MM.1S (cell line): ENCODE results near the gene RBMXL2.

ENCODE experiments used
- DNase-seq: peaks from one replicate; pipeline ENCODE4 v3.0.0-alpha.2; 2015
- H2AFZ ChIP-seq: fragments of 300-600 bp; sonication (generic); 2 replicates; pipeline ENCODE4 v1.6.0; 2016; ENCODE audit warnings: antibody characterized with exemption, low read length
- H3F3A ChIP-seq: fragments of 300-600 bp; sonication (generic); 2 replicates; pipeline ENCODE4 v1.6.1; 2016; ENCODE audit warnings: mild to moderate bottlenecking, antibody characterized with exemption, low read length, moderate library complexity, mixed read lengths; ENCODE audit not compliant: insufficient read depth
- H3K27ac ChIP-seq: fragments of 300-600 bp; sonication (generic); 2 replicates; pipeline ENCODE4 v1.5.1; 2016; ENCODE audit warnings: mild to moderate bottlenecking, low read length
- H3K27me3 ChIP-seq: fragments of 300-600 bp; sonication (generic); replicated peaks from 2 replicates; pipeline ENCODE4 v1.6.0; 2016; ENCODE audit warnings: low read length; ENCODE audit not compliant: insufficient read depth
- H3K36me3 ChIP-seq: fragments of 300-600 bp; sonication (generic); replicated peaks from 2 replicates; pipeline ENCODE4 v1.6.1; 2016; ENCODE audit warnings: mild to moderate bottlenecking, low read length, mixed read lengths; ENCODE audit not compliant: insufficient read depth
- H3K4me1 ChIP-seq: fragments of 300-600 bp; sonication (generic); 2 replicates; pipeline ENCODE4 v1.6.1; 2016; ENCODE audit warnings: low read length, mixed read lengths
- H3K4me2 ChIP-seq: fragments of 300-600 bp; sonication (generic); 2 replicates; pipeline ENCODE4 v1.6.0; 2016; ENCODE audit warnings: low read depth, low read length
- H3K4me3 ChIP-seq: fragments of 300-600 bp; sonication (generic); 2 replicates; pipeline ENCODE4 v1.5.1; 2016; ENCODE audit warnings: low read length, mixed read lengths
- H3K79me2 ChIP-seq: fragments of 300-600 bp; sonication (generic); 2 replicates; pipeline ENCODE4 v1.6.1; 2016; ENCODE audit warnings: mixed run types, low read length, mixed read lengths
- H3K9ac ChIP-seq: fragments of 300-600 bp; sonication (generic); 2 replicates; pipeline ENCODE4 v1.6.1; 2016; ENCODE audit warnings: low read length, mixed read lengths
- H3K9me2 ChIP-seq: fragments of 300-600 bp; sonication (generic); replicated peaks from 2 replicates; pipeline ENCODE4 v1.6.1; 2016; ENCODE audit warnings: mild to moderate bottlenecking, low read length, mixed read lengths; ENCODE audit not compliant: insufficient read depth
- H3K9me3 ChIP-seq: fragments of 300-600 bp; sonication (generic); replicated peaks from 2 replicates; pipeline ENCODE4 v1.6.1; 2016; ENCODE audit warnings: mild to moderate bottlenecking, low read length, mixed read lengths; ENCODE audit not compliant: insufficient read depth
- H4K20me1 ChIP-seq: fragments of 300-600 bp; sonication (generic); 2 replicates; pipeline ENCODE4 v1.6.1; 2016; ENCODE audit warnings: mild to moderate bottlenecking, low read length, moderate library complexity, mixed read lengths; ENCODE audit not compliant: insufficient read depth
- EZH2 ChIP-seq: fragments of 300-600 bp; sonication (generic); optimal IDR thresholded peaks from 2 replicates; pipeline ENCODE3; 2017; ENCODE audit warnings: low read depth, mild to moderate bottlenecking, antibody characterized with exemption, low read length, mixed read lengths
- EZH2phosphoT487 ChIP-seq: fragments of 300-600 bp; sonication (generic); IDR thresholded peaks from 2 replicates; pipeline ENCODE4 v1.6.1; 2018; ENCODE audit warnings: antibody characterized with exemption, low read length
- TF ChIP-seq, protein P1 (sequence below): fragments of 300-600 bp; sonication (generic); IDR thresholded peaks from 2 replicates; pipeline ENCODE4 v1.5.1; 2016; ENCODE audit warnings: antibody characterized with exemption, low read length, mixed read lengths

Gene RBMXL2

DNA sequence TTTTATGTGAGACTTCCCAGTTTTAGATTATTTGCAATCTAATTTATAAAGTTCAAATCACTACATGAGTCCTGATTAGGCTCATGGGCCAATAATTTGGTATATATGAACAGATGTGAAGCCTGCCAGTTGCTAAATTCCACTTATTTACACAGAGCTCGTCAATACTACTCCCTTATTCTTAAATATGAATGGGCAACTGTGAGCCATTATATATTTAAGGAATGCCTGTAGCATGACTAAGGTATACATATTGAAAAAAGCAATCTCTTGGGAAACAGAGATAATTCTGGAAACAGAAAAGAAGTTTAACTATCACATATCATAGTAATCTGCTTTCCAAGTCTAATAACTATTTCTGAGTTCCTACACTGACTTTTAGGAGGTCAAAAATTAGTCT is 27.0 kb downstream of the RBMXL2 start:
- TF ChIP-seq EZH2phosphoT487, result no peak
- no peak overlapping the region for H3K4me2 ChIP-seq
- H3F3A ChIP-seq, result no peaks in the 10 kb centered on the region
- no peaks in the 10 kb centered on the region for H3K9me3 ChIP-seq
- no peak overlapping the region for H3K4me3 ChIP-seq
- no peak for DNase-seq
- H3K4me1 ChIP-seq, result no peaks in the 10 kb centered on the region
- H3K27ac ChIP-seq, result no peak overlapping the region
- no peaks in the 10 kb centered on the region for H3K79me2 ChIP-seq
- H3K9me2 ChIP-seq, result no peaks in the 10 kb centered on the region
- H3K27me3 ChIP-seq, result no peaks in the 10 kb centered on the region
- H4K20me1 ChIP-seq, result no peaks in the 10 kb centered on the region
- H2AFZ ChIP-seq, result no peak overlapping the region
- H3K9ac ChIP-seq, result no peak overlapping the region
- H3K36me3 ChIP-seq, result no peaks in the 10 kb centered on the region

DNA sequence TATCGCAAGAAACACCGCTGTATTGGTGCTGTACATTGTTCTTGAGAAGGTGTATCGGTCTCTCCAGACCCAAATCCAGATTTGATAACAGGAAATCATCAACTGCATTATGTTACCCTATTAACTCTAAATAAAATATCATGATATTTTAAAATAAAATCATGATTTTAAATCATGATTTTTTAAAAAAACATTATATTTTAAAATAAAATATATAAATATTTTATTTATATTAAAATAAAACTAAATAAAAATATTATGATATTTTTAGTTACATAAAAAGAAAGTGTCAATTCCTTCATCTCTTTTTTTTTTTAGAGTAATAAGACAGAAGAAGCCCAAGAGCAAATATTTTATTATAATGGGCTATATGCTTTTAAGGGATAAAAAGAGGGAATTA is 27.6 kb downstream of the RBMXL2 start:
- no peak overlapping the region for H3K9ac ChIP-seq
- no peak for TF ChIP-seq EZH2
- TF ChIP-seq, protein P1, sequence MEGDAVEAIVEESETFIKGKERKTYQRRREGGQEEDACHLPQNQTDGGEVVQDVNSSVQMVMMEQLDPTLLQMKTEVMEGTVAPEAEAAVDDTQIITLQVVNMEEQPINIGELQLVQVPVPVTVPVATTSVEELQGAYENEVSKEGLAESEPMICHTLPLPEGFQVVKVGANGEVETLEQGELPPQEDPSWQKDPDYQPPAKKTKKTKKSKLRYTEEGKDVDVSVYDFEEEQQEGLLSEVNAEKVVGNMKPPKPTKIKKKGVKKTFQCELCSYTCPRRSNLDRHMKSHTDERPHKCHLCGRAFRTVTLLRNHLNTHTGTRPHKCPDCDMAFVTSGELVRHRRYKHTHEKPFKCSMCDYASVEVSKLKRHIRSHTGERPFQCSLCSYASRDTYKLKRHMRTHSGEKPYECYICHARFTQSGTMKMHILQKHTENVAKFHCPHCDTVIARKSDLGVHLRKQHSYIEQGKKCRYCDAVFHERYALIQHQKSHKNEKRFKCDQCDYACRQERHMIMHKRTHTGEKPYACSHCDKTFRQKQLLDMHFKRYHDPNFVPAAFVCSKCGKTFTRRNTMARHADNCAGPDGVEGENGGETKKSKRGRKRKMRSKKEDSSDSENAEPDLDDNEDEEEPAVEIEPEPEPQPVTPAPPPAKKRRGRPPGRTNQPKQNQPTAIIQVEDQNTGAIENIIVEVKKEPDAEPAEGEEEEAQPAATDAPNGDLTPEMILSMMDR, result no peak
- no peak for TF ChIP-seq EZH2phosphoT487
- H3K4me3 ChIP-seq, result no peak overlapping the region

DNA sequence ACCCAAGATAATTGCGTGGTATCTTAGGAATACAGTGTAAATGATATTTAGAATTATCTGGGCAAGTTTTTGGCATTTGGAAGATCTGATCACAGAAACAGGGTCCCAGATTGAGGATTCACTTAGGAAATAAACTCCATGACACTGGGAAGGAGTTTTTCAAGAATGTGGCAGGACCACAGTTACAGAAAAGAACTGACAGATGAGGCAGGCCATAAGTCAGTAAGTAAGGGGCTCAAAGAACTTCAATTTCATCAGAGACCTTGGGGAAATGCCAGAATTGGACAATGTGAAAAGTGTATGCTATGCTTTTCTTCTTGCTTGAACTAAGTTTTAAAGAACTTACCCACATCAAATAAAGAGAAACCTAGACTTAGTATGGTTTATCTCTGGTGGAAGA is 49.3 kb downstream of the RBMXL2 start:
- Histone ChIP-seq H3F3A (no peaks in the 10 kb centered on the region), H3K4me2 (no peak overlapping the region), H3K79me2 (no peaks in the 10 kb centered on the region), H3K9ac (no peak overlapping the region), H2AFZ (no peak overlapping the region), H3K4me1 (no peaks in the 10 kb centered on the region), H3K27me3 (no peaks in the 10 kb centered on the region), H3K9me2 (no peaks in the 10 kb centered on the region), H4K20me1 (no peaks in the 10 kb centered on the region), H3K9me3 (no peaks in the 10 kb centered on the region), H3K27ac (no peak overlapping the region), H3K4me3 (no peak overlapping the region), H3K36me3 (no peaks in the 10 kb centered on the region)
- TF ChIP-seq, protein P1, result no peak
- TF ChIP-seq EZH2 (no peak), EZH2phosphoT487 (no peak)
- no peak for DNase-seq

More for the DNA sequence above, 27.6 kb downstream of the RBMXL2 start:
- no peaks in the 10 kb centered on the region for H4K20me1 ChIP-seq
- no peaks in the 10 kb centered on the region for H3F3A ChIP-seq
- no peaks in the 10 kb centered on the region for H3K9me3 ChIP-seq
- DNase-seq, result no peak
- H3K27me3 ChIP-seq, result no peaks in the 10 kb centered on the region
- no peak overlapping the region for H3K27ac ChIP-seq
- H3K4me1 ChIP-seq, result no peaks in the 10 kb centered on the region
- H3K79me2 ChIP-seq, result no peaks in the 10 kb centered on the region
- H3K9me2 ChIP-seq, result no peaks in the 10 kb centered on the region
- no peak overlapping the region for H2AFZ ChIP-seq
- no peak overlapping the region for H3K4me2 ChIP-seq
- no peaks in the 10 kb centered on the region for H3K36me3 ChIP-seq
